ENCODE measurements around the gene HOXD10.

The HOXD10 gene

GRCh38 chr2:176165370-176166050 lies 48.9 kb downstream of the HOXD10 start:
- DNase-seq (ENCODE audit: extremely low read depth, insufficient read length): no peak
- Histone ChIP-seq H3K36me3 (ENCODE audit: control insufficient read depth, insufficient read depth, low read length) (no peaks in the 10 kb centered on the region), H3K27me3 (replicated peaks; ENCODE audit: control insufficient read depth, insufficient read depth, low read length) (peaks cover 1% of the 10 kb centered on the region; the same call in 1 of the 2 replicates), H3K4me3 (replicated peaks; ENCODE audit: low read depth, low read length) (no peak overlapping the region)
- TF ChIP-seq CTCF (IDR thresholded peaks at IDR 0.05; ENCODE audit: insufficient read depth, low read length, poor library complexity, severe bottlenecking): no peak

GRCh38 chr2:176166272-176166671 lies 49.7 kb downstream of the HOXD10 start:
- no peaks in the 10 kb centered on the region for H3K36me3 ChIP-seq (ENCODE audit: control insufficient read depth, insufficient read depth, low read length)
- no peak for TF ChIP-seq CTCF (IDR thresholded peaks at IDR 0.05; ENCODE audit: insufficient read depth, low read length, poor library complexity, severe bottlenecking)
- no peak for DNase-seq (ENCODE audit: extremely low read depth, insufficient read length)
- H3K27me3 ChIP-seq (replicated peaks; ENCODE audit: control insufficient read depth, insufficient read depth, low read length): peaks cover 1% of the 10 kb centered on the region; the same call in 1 of the 2 replicates
- no peak overlapping the region for H3K4me3 ChIP-seq (replicated peaks; ENCODE audit: low read depth, low read length)

DNA sequence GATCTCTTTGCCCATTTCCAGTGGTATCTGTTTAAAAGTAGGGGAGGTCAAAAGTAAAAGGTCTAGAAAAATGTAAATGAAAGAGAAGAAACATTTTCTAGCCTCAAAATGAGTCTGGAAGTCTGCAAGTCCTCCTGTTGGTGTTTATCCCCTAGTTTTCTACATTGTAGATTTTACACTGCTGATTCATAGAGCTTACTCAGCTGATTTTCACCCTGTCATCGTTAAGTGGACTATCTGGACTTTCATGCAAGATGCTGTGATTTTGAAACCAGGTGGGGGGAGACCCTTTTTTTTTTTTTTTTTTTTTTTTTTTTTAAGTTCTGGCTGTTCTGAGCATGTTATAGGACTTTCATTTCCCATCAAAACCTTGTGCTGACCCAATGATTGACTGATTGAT lies 50.8 kb downstream of the HOXD10 start:
- Histone ChIP-seq H3K27me3 (replicated peaks; ENCODE audit: control insufficient read depth, insufficient read depth, low read length) (no peaks in the 10 kb centered on the region; the same call in 1 of the 2 replicates), H3K4me3 (replicated peaks; ENCODE audit: low read depth, low read length) (no peak overlapping the region), H3K36me3 (ENCODE audit: control insufficient read depth, insufficient read depth, low read length) (no peaks in the 10 kb centered on the region)
- TF ChIP-seq CTCF (IDR thresholded peaks at IDR 0.05; ENCODE audit: insufficient read depth, low read length, poor library complexity, severe bottlenecking): no peak
- no peak for DNase-seq (ENCODE audit: extremely low read depth, insufficient read length)

DNA sequence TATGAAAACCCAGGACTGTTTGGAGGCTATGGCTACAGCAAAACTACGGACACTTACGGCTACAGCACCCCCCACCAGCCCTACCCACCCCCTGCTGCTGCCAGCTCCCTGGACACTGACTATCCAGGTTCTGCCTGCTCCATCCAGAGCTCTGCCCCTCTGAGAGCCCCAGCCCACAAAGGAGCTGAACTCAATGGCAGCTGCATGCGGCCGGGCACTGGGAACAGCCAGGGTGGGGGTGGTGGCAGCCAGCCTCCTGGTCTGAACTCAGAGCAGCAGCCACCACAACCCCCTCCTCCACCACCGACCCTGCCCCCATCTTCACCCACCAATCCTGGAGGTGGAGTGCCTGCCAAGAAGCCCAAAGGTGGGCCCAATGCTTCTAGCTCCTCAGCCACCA lies 52.6 kb downstream of the HOXD10 start:
- Histone ChIP-seq H3K36me3 (ENCODE audit: control insufficient read depth, insufficient read depth, low read length) (no peaks in the 10 kb centered on the region), H3K27me3 (replicated peaks; ENCODE audit: control insufficient read depth, insufficient read depth, low read length) (no peaks in the 10 kb centered on the region), H3K4me3 (replicated peaks; ENCODE audit: low read depth, low read length) (no peak overlapping the region)
- TF ChIP-seq CTCF (IDR thresholded peaks at IDR 0.05; ENCODE audit: insufficient read depth, low read length, poor library complexity, severe bottlenecking): no peak
- no peak for DNase-seq (ENCODE audit: extremely low read depth, insufficient read length)

Data from GM06990 (cell line).